A549 (cell line): Measurements from ENCODE around the gene MOK.

Experiments
- HOXB5 ChIP-seq: fragments of 250-450 bp; sonication (Bioruptor Pico); IDR thresholded peaks from 2 replicates; pipeline ENCODE4 v1.5.0; 2020; ENCODE audit warnings: mild to moderate bottlenecking, moderate library complexity
- POLR2AphosphoS2 ChIP-seq: conservative IDR thresholded peaks from 2 replicates; pipeline ENCODE4 v1.6.1; 2012; ENCODE audit warnings: low read length, improper control_type of control experiment, inconsistent platforms
- RFX5 ChIP-seq: fragments of 450-650 bp; IDR thresholded peaks from 2 replicates; pipeline ENCODE4 v1.7.1; 2014; ENCODE audit warnings: antibody characterized with exemption, mild to moderate bottlenecking, moderate library complexity
- TF ChIP-seq, protein P1 (sequence below): fragments of >200 bp; sonication (Bioruptor Twin); formaldehyde crosslinking; IDR thresholded peaks from 3 replicates; pipeline ENCODE4 v1.5.1; 2016

DNA sequence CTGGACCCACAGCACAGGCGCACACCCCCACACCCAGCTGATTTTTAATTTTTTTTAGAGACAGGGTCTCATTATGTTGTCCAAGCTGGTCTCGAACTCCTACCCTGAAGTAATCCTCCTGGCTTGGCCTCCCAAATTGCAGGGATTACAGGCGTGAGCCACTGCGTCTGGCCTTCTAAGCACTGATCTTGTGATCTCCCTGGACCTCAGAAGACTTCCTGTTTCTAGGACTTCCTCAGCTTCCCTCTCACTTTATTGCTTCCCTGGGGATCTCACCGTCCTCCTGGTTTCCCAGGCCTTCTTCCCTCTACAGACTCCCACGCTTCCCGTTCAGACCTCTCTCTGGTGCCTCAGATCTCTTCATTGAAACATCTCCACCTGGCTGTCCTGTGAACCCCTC, 28.4 kb upstream of the MOK start:
- TF ChIP-seq RFX5 = no peak
- TF ChIP-seq POLR2AphosphoS2 = no peak
- TF ChIP-seq HOXB5 (CRISPR knock-in tag) = no peak
- TF ChIP-seq, protein P1, sequence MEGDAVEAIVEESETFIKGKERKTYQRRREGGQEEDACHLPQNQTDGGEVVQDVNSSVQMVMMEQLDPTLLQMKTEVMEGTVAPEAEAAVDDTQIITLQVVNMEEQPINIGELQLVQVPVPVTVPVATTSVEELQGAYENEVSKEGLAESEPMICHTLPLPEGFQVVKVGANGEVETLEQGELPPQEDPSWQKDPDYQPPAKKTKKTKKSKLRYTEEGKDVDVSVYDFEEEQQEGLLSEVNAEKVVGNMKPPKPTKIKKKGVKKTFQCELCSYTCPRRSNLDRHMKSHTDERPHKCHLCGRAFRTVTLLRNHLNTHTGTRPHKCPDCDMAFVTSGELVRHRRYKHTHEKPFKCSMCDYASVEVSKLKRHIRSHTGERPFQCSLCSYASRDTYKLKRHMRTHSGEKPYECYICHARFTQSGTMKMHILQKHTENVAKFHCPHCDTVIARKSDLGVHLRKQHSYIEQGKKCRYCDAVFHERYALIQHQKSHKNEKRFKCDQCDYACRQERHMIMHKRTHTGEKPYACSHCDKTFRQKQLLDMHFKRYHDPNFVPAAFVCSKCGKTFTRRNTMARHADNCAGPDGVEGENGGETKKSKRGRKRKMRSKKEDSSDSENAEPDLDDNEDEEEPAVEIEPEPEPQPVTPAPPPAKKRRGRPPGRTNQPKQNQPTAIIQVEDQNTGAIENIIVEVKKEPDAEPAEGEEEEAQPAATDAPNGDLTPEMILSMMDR = no peak
